GM21737 (cell line): Measurements from ENCODE around the gene RACGAP1.

ENCODE experiments used
- ATAC-seq: cut with Tn5 transposase; IDR thresholded peaks from one replicate; pipeline ENCODE4 v1.9.1; 2021; ENCODE audit warnings: mild to moderate bottlenecking, moderate library complexity; ENCODE audit not compliant: unreplicated experiment

Gene RACGAP1

DNA sequence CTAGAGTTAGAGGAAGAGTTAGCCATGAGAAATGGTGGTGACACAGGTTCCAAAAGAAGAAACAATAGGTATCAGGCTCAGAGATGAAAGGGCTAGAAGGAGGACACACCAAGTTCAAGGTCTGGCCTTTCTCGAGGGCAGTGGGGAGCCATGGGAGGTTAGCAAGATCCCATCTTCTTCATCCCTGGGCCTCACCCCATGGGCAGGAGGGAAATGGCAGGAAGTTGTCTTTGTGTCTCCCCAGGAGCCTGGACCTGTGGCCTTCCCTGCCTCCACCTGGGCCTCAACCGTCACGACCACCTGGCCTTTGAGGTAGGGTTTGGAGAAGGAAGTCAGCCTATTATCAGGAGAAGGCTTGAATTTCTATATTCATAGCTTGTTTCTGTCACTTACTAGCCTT, 80.6 kb downstream of the RACGAP1 start:
- no peak for ATAC-seq

DNA sequence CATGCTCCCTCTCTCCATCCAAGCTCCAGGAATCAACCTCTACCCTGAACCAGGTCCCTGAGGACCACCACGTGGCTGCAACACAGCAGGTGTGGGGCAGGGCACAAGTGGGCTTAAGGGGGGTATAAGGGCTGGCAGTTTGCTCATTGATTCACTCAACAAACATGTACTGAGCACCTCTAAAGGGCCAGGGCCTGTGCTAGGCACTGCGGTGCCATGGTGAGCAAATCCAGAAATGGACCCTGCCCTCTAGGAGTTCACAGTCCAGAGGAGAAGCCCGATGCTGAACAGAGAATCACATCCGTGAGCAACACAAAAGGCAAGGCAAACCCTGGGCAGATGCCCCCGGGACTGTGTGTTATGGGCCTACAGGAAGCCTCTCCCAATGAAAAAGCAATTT, 81.2 kb downstream of the RACGAP1 start:
- ATAC-seq: no peak

- no peak for ATAC-seq
Measured at GRCh38 chr12:49943625-49943960, 81.7 kb downstream of the RACGAP1 start.

DNA sequence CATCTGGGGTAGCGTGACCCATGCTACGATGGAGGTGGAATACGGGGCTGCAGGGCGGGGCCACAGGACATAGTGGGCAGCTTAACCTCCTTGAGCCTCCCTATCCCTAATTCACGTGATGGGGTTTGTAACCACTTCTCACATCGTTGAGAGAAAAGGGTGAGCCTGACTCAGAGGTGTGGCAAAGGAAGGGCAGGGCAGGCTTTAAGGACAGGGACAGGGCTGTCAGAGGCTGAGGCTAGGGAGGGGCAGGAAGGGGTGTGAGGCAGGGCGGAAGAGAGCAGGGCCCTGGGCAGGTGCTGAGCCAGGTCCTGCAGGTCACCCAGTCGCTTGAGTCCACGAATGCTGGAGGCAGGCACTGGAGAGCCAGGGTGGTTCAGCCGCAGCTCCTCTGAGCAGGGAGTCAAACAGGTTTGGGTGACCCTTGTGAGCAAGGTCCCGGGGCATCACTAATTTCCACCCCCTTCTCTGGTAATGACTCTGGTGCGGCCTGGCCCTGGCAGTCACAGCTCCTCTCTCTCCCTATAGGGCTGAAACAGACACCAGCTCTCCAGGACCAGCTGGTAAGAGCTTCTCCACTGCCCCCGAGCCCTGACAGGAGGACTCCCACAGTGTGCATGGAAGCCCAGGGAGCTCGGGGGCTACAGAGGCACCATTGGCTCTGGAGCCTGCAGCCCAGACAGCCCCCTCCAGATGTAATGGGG, 82.2 kb downstream of the RACGAP1 start:
- ATAC-seq: no peak

- no peak for ATAC-seq
Measured at GRCh38 chr12:49942512-49942893, 82.8 kb downstream of the RACGAP1 start.

GRCh38 chr12:49941556-49942511, 83.5 kb downstream of the RACGAP1 start:
- ATAC-seq: no peak

DNA sequence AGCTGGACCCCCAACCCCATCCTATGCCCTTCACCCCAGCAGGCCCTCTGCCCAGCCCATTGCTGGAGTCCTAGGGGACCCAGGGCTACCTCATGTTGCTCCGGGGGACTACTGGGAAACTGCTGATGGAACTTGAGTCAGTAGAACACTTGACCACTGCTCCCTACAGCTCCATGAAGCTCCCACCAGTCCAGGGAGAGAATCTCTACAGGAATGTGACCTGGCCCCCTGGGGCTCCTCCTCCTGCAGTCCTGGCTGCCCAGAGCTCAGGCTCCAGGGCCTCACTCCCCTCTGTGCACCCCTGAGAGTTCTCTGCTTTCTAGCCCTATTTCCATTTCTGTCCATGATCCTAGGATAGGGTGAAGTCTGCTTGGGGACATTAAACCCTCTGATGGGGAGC, 85.6 kb downstream of the RACGAP1 start:
- no peak for ATAC-seq

DNA sequence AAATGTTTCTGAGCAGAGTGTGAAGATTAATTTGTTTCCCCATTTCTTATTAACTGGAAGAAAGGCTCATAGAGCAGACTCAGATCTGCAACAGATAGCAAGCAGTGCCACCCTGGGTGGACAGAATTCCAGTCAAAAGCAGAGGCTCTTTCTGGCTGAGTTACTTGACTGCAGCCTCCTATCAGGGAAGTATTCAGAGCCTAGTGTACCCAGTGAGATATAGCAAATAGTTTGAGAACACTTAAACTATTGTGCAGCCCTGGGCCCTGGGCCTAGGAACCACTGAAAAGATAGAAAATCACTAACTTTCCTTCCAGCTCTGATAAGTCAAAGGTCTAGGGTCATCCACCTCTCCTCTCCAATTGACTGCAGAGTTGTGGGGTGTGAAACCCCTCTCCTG, 86.0 kb downstream of the RACGAP1 start:
- ATAC-seq: no peak
